GM13977 (cell line): ENCODE results near the gene KSR1.
A peak's percentile ranks its signal among the peaks of the same experiment; 100 is the strongest.
"Not testable (repeated sequence)": the region's sequence is repeated elsewhere in the genome, so short reads cannot be mapped to it uniquely, and the experiment has no call there.

Source experiments
- DNase-seq: peaks from one replicate; pipeline ENCODE4 v3.0.0; 2012; ENCODE audit warnings: low spot score
- in situ Hi-C: fragments of 300-500 bp; cut with MboI; formaldehyde crosslinking; loops from one replicate; pipeline ENCODE4 v1.12.0; 2022; ENCODE audit warnings: low sequenced_read_pairs, low pct_unique_long_range_greater_than_20kb, mixed read lengths, inconsistent platforms; ENCODE audit not compliant: unreplicated experiment
- TF ChIP-seq, protein P1 (sequence below): IDR thresholded peaks from 2 replicates; pipeline ENCODE4 v1.5.1; 2012; ENCODE audit warnings: mild to moderate bottlenecking, control low read depth; ENCODE audit not compliant: insufficient read depth; ENCODE audit errors: extremely low read depth, missing control alignments

The KSR1 gene

DNA sequence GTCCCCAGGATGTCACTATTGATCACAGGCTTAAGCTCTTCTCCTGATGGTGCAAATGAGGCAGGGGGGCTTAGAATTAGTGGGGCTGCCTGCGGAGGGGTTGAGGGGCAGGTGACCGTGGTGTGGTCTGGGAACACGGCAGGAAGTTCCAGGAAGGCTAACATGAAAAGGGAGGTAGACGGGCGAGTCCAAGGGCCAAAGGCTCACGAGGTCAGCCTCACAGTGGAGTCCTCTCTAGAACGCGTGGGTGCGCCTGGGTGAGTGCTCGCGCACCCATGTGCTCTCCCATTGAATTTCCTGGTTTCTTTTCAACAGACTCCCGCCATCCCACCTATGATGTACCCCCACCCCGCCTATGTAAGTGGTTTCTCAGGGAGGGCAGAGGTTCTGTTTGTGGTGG lies 190.0 kb downstream of the KSR1 start:
- no peak for DNase-seq
- TF ChIP-seq, protein P1, sequence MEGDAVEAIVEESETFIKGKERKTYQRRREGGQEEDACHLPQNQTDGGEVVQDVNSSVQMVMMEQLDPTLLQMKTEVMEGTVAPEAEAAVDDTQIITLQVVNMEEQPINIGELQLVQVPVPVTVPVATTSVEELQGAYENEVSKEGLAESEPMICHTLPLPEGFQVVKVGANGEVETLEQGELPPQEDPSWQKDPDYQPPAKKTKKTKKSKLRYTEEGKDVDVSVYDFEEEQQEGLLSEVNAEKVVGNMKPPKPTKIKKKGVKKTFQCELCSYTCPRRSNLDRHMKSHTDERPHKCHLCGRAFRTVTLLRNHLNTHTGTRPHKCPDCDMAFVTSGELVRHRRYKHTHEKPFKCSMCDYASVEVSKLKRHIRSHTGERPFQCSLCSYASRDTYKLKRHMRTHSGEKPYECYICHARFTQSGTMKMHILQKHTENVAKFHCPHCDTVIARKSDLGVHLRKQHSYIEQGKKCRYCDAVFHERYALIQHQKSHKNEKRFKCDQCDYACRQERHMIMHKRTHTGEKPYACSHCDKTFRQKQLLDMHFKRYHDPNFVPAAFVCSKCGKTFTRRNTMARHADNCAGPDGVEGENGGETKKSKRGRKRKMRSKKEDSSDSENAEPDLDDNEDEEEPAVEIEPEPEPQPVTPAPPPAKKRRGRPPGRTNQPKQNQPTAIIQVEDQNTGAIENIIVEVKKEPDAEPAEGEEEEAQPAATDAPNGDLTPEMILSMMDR: no peak
- in situ Hi-C loops: no loop called here

DNA sequence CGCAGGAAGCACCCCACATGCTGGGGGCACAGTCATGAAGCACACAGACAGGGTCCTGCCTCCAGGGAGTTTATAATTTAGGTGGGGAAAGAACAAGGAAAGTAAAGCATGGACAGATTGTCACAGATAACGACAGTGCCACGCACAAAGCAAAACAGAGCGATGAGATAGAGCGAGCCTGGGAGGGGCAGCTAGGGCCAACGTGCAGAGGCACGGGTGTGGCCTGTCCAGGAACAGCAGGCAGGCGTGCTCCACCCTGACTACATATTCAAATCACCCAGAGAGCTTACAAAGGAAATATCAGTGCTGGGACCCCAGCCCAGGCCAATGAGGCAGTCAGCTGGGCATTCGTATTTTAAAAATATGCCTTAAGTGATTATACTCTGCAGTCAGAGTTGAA lies 191.5 kb downstream of the KSR1 start:
- DNase-seq: no peak
- TF ChIP-seq, protein P1: no peak
- in situ Hi-C loops: no loop called here

DNA sequence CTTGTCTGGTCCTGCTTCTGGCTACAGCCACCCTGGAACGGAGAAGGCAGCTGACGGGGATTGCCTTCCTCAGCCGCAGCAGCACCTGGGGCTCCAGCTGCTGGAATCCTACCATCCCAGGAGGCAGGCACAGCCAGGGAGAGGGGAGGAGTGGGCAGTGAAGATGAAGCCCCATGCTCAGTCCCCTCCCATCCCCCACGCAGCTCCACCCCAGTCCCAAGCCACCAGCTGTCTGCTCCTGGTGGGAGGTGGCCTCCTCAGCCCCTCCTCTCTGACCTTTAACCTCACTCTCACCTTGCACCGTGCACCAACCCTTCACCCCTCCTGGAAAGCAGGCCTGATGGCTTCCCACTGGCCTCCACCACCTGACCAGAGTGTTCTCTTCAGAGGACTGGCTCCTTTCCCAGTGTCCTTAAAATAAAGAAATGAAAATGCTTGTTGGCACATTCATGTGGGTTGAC lies 192.9 kb downstream of the KSR1 start:
- in situ Hi-C loops, DNase-seq: not testable (repeated sequence)

DNA sequence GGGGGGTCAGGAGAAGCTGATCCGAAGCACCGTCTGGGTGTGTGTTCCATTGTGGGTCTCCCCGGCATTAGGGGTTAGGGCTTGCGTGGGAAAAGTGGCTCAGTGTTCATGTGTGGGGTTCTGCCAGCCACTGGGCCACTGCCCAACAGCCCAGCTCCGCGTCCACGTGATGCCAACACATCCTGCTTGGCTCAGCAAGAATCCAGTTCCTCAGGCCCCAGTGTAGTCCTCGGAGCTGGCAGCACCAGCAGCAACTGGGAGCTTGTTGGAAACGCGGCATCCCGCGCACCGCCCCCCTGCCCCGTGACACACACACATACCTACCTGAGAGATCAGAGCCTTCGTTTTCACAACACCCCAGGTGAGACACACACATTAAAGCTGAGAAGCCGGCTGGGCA lies 193.7 kb downstream of the KSR1 start:
- in situ Hi-C loops: loop anchor here (10.0 kb wide), 2 partner anchors 45 to 115 kb away; no protein-coding TSS in a partner anchor
- TF ChIP-seq, protein P1: no peak
- DNase-seq: no peak

DNA sequence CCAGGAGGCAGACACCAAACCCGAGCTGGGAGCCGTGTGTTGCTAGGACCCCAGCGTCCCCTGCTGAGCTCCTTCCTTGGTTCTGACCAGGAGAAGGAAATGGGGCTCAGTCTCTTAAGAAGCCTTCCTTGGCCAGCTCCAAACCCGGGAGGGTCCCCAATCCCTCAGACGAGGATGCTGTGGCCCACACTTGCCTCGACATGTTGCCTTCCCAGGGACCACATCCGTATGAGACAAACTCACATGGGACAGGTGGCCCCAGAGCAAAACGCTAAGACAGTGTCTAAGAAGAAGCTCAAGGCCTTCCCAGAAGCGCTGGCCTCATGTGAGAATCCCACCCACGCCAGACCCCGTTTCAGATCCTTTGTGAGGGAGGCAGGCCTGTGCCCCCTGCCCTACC lies 194.6 kb downstream of the KSR1 start:
- no peak for DNase-seq
- TF ChIP-seq, protein P1: no peak
- in situ Hi-C loops: loop anchor here (10.0 kb wide), 2 partner anchors 46 to 114 kb away; no protein-coding TSS in a partner anchor

DNA sequence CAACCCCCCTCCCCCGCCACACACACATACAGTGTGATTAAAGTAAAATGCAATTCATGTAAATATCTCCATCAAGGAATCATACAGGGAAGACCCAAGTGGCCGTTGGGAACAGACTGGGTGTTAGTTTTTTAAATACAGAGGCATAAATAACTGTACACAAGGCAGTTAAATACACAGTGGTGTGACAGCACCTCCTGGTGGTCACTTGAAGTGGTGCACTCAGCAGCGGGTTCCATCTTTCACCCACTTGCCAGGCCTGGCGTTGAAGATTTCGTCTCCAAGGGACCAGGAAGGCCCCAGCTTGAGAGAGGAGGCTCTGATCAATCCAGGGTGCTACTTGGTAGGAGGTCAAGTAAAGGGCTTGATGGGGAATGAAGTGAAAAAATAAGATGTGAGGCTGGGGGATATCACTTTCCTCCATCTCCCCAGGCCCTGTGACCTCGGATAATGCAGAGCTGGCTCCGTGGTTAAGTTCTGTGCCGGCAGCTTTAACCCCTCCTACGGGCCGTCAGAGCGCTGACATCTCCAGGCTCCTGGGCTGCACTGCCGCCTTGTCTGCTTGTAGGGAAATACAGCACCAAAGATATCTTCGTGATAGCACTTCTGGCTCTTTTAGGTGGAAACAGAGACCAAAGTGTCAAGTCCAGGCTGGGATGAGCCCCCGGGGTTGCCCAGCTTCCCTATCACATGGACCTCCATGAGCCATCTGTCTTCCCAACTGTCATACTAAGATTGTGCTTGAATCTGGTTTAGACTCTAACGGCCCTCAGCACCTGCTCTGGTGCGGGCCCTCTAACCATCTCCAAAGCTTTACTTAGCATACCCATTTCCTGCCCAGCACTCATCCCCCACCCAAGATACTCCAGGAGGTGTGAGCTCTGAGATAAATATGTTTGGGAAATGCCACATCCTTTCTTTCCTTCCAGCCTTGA lies 195.4 kb downstream of the KSR1 start:
- TF ChIP-seq, protein P1: peak; percentile 80
- in situ Hi-C loops: loop anchor here (10.0 kb wide), 2 partner anchors 47 to 113 kb away; no protein-coding TSS in a partner anchor
- peak; percentile 39 for DNase-seq

DNA sequence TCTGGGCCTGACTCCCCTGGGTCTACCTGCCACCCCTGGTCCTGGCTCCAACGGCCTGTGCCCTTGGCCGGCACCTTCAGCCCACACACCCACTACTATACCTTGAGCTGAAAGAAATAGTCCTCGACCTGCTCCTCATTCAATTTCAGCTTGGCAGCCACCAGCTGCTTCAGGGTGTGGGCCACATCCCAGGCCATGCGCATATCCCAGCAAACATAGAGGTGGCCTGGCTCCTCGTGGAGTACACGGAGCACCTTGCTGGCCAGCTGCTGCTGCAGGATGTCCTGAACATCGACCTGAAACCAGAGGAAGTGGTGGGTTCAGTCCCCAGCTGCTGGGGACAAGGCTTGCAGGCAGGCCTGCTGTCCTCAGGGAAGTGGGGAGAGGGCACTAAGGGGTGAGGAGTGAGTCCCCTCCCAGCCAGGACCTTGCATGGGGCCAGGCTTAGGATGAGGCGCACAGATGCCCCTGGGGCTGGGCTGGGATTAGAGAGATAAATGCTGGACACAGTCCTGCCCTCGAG lies 197.3 kb downstream of the KSR1 start:
- in situ Hi-C loops: loop anchor here (10.0 kb wide), 2 partner anchors 49 to 111 kb away; no protein-coding TSS in a partner anchor
- DNase-seq: not testable (repeated sequence)
